RWPE1 (cell line): Measurements from ENCODE around the gene C6orf58.

Experiments used
- CTCF ChIA-PET: fragments of 350-600 bp; sonication (Branson Sonifier 250); formaldehyde crosslinking; extraction: SDS; loops from one replicate; lab custom pipeline; 2021; lab: Yijun Ruan, JAX
- POLR2A ChIA-PET: fragments of 400-600 bp; formaldehyde crosslinking; extraction: SDS; loops from one replicate; lab custom pipeline; 2020; ENCODE audit warnings: antibody characterized with exemption; ENCODE audit not compliant: low non-redundant PET; lab: Yijun Ruan, JAX
- DNase-seq: peaks from one replicate; pipeline ENCODE4 v3.0.0; 2012; ENCODE audit warnings: low spot score
- H3K27ac ChIP-seq: fragments of 450-650 bp; 2 replicates; pipeline ENCODE4 v1.5.1; 2017
- CTCF ChIP-seq: fragments of 450-650 bp; conservative IDR thresholded peaks from 2 replicates; pipeline ENCODE4 v1.5.1; 2017; ENCODE audit warnings: low read depth, mild to moderate bottlenecking

The C6orf58 gene

DNA sequence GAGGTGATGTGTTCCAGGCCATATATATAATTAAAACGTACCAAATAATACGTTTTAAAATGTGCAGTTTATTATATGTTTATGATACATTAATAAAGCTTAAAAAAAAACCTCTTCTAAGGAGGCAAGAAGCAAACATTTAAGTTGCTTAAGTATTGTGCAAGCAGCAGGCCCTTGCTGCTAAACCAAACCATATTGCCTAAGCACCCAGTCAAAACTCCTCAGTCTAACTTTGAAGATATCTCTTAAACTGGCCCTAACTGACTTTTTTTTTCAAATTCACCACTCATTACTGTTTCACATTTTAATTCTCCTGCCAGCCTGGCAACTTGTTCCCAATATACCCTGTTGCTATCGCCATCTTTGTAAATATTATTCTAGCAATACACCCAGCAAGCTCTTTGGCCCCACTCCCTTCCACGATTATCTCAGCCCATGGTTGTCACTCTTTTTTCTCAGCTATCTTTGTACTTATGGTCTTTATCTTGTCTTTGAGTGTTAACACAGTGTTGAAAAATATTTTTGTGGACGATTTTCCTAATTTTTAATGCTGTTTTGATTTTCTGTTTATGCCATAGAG is 60.9 kb downstream of the C6orf58 start:
- POLR2A ChIA-PET = no interaction called here
- no peak for DNase-seq
- no peak overlapping the region for H3K27ac ChIP-seq
- no peak for TF ChIP-seq CTCF
- CTCF ChIA-PET = interaction anchor here (0.6 kb wide), 1 partner anchor 450 kb away, joined by 5 read pairs; no protein-coding TSS in a partner anchor
